ENCODE data around the gene S100A16.

The S100A16 gene

GRCh38 chr1:153560771-153561465, 52.0 kb downstream of the S100A16 start:
- DNase-seq, result no peak

GRCh38 chr1:153560241-153560640, 52.7 kb downstream of the S100A16 start:
- no peak for DNase-seq

- no peak for DNase-seq
Measured at GRCh38 chr1:153557877-153558276, 55.1 kb downstream of the S100A16 start.
